Gastroesophageal sphincter (tissue), 4 donors: ENCODE results near the gene CISH. TPM values are rescaled to one million over a fixed set of nuclear protein-coding genes. Genes with fewer than 3 reads are reported as not detected.
A peak's percentile ranks its signal among the peaks of the same experiment; 100 is the strongest.

Experiments used
- ATAC-seq: fragments of 150-250 bp; one replicate; pipeline ENCODE4 v1.9.1; 2016; ENCODE audit warnings: mild to moderate bottlenecking, moderate library complexity
- H3K27ac ChIP-seq, 4 donors: fragments of 200-600 bp; sonication (generic) in 3 of 4; 1 replicate in 3 of 4; 2 replicates in 1 of 4; pipeline ENCODE4 v1.5.1; 2016 to 2019
- H3K27me3 ChIP-seq: fragments of 200-600 bp; sonication (generic); one replicate; pipeline ENCODE4 v1.5.1; 2019
- H3K36me3 ChIP-seq, 2 donors: fragments of 200-600 bp; sonication (generic); one replicate each; pipeline ENCODE4 v1.5.1; 2019; ENCODE audit warnings: control low read depth in 1 of 2
- H3K4me1 ChIP-seq, 3 donors: fragments of 200-600 bp; sonication (generic); 1 replicate in 2 of 3; 2 replicates in 1 of 3; pipeline ENCODE4 v1.5.1; 2016 to 2019; ENCODE audit warnings: control low read depth in 2 of 3
- H3K4me3 ChIP-seq, 2 donors: fragments of 200-600 bp; sonication (generic); one replicate each; pipeline ENCODE4 v1.5.1; 2019; ENCODE audit warnings: mild to moderate bottlenecking in 1 of 2, moderate library complexity in 1 of 2
- H3K9me3 ChIP-seq, 3 donors: fragments of 200-600 bp; sonication (generic); one replicate each; pipeline ENCODE4 v1.5.1; 2017 to 2019; ENCODE audit warnings: control low read depth in 2 of 3
- CTCF ChIP-seq, 4 experiments: fragments of 200-600 bp in 2 of 4; fragments of 450-650 bp in 2 of 4; sonication (generic) in 1 of 4; IDR thresholded peaks; one replicate each; pipeline ENCODE4 v1.5.1; 2017 to 2019; ENCODE audit warnings: antibody characterized with exemption in 4 of 4, mild to moderate bottlenecking in 2 of 4, moderate library complexity in 2 of 4
- EP300 ChIP-seq: sonication (generic); formaldehyde crosslinking; IDR thresholded peaks from one replicate; pipeline ENCODE4 v1.6.1; 2017; ENCODE audit warnings: antibody characterized with exemption, mild to moderate bottlenecking
- POLR2A ChIP-seq, 2 donors: fragments of 450-650 bp; IDR thresholded peaks; one replicate each; pipeline ENCODE4 v1.6.1; 2017; ENCODE audit warnings: antibody characterized with exemption in 2 of 2, mild to moderate bottlenecking in 2 of 2, moderate library complexity in 1 of 2
- POLR2AphosphoS5 ChIP-seq: sonication (generic); formaldehyde crosslinking; IDR thresholded peaks from one replicate; pipeline ENCODE4 v1.6.1; 2017; ENCODE audit warnings: antibody characterized with exemption
- WGBS, 2 donors: methylation state at CpG; one replicate each; pipeline ENCODE4 v1.1.5; 2018; ENCODE audit warnings: low coverage in 1 of 2; 5-methylcytosine and 5-hydroxymethylcytosine counted together
- total RNA-seq, 4 donors: library from RNA; depleted of rRNA; stranded (reverse); fragments of >200 nt; gene quantifications; one replicate each; pipeline ENCODE4 v1.1.0, GENCODE V29; 2016

CISH gene
- total RNA-seq, 4 donors from 2014 or later = 0.99 to 9.3 (median 3.6) TPM

- Histone ChIP-seq H3K9me3 (no peaks in the 10 kb centered on the region), H3K4me1 (peaks cover 0 to 36% (median 12%) of the 10 kb centered on the region in 3 donors), H3K4me3 (no peak overlapping the region), H3K27me3 (no peaks in the 10 kb centered on the region), H3K27ac (no peak overlapping the region), H3K36me3 (peaks cover 0 to 69% of the 10 kb centered on the region in 2 donors)
- 100% methylated on average over 1 of the region's 8 CpGs; no CpG with 5 or more reads in 1 of the 2 donors for WGBS, 2 donors
- TF ChIP-seq POLR2AphosphoS5 (no peak), POLR2A (IDR thresholded peaks at IDR 0.05) (no peak), CTCF (IDR thresholded peaks at IDR 0.05) (no peak), EP300 (no peak)
- no peak for ATAC-seq
Measured at GRCh38 chr3:50573566-50574443, 37.8 kb downstream of the CISH start.

- 86% methylated on average over 2 of the region's 4 CpGs; no CpG with 5 or more reads in 1 of the 2 donors for WGBS, 2 donors
- Histone ChIP-seq H3K27ac (peak overlapping the region in 2 of 4 donors; percentile 41 to 60), H3K4me3 (no peak overlapping the region), H3K36me3 (peaks cover 0 to 60% of the 10 kb centered on the region in 2 donors), H3K27me3 (no peaks in the 10 kb centered on the region), H3K4me1 (peaks cover 0 to 44% (median 16%) of the 10 kb centered on the region in 3 donors), H3K9me3 (no peaks in the 10 kb centered on the region)
- no peak for TF ChIP-seq POLR2AphosphoS5
- no peak for TF ChIP-seq CTCF (IDR thresholded peaks at IDR 0.05)
- no peak for TF ChIP-seq EP300
- TF ChIP-seq POLR2A (IDR thresholded peaks at IDR 0.05) = no peak
- no peak for ATAC-seq
Measured at GRCh38 chr3:50572801-50573371, 38.7 kb downstream of the CISH start.

- peak; percentile 14 for ATAC-seq
- H3K4me1 ChIP-seq = peaks cover 0 to 51% (median 18%) of the 10 kb centered on the region in 3 donors
- peaks cover 0 to 52% of the 10 kb centered on the region in 2 donors for H3K36me3 ChIP-seq
- WGBS, 2 donors = no CpG with 5 or more reads among the region's 1 CpG
- no peaks in the 10 kb centered on the region for H3K9me3 ChIP-seq
- peak overlapping the region in 3 of 4 donors; percentile 37 to 60 (median 41) for H3K27ac ChIP-seq
- no peak overlapping the region for H3K4me3 ChIP-seq
- H3K27me3 ChIP-seq = no peaks in the 10 kb centered on the region
- no peak for TF ChIP-seq EP300
- peak in 2 of 4 experiments; percentile 95 to 96 for TF ChIP-seq CTCF (IDR thresholded peaks at IDR 0.05)
- TF ChIP-seq POLR2AphosphoS5 = peak; percentile 11
- TF ChIP-seq POLR2A (IDR thresholded peaks at IDR 0.05) = no peak
Measured at GRCh38 chr3:50572158-50572557, 39.4 kb downstream of the CISH start.

GRCh38 chr3:50571486-50571885 lies 40.1 kb downstream of the CISH start:
- ATAC-seq = no peak
- Histone ChIP-seq H3K36me3 (peaks cover 0 to 46% of the 10 kb centered on the region in 2 donors), H3K4me1 (peaks cover 0 to 58% (median 24%) of the 10 kb centered on the region in 3 donors), H3K9me3 (no peaks in the 10 kb centered on the region), H3K4me3 (no peak overlapping the region), H3K27me3 (no peaks in the 10 kb centered on the region), H3K27ac (peak overlapping the region in 1 of 4 donors; percentile 37)
- 89% methylated on average over 3 of the region's 4 CpGs; no CpG with 5 or more reads in 1 of the 2 donors for WGBS, 2 donors
- TF ChIP-seq POLR2A (IDR thresholded peaks at IDR 0.05) = no peak
- no peak for TF ChIP-seq EP300
- no peak for TF ChIP-seq CTCF (IDR thresholded peaks at IDR 0.05)
- TF ChIP-seq POLR2AphosphoS5 = no peak
